HL-60 (cell line): ENCODE data around the gene GSPT2.

ENCODE experiments used
- DNase-seq, 2 experiments: peaks; one replicate each; pipeline ENCODE4 v3.0.0-alpha.2; 2010 to 2020; ENCODE audit warnings: low read depth in 1 of 2, low spot score in 1 of 2
- H3K27ac ChIP-seq: fragments of 250-450 bp; sonication (Bioruptor Pico); replicated peaks from 2 replicates; pipeline ENCODE4 v1.5.1; 2020; ENCODE audit warnings: mild to moderate bottlenecking, moderate library complexity
- H3K27me3 ChIP-seq: fragments of 250-450 bp; sonication (Bioruptor Pico); 2 replicates; pipeline ENCODE4 v1.5.1; 2021; ENCODE audit warnings: mild to moderate bottlenecking, moderate library complexity; ENCODE audit not compliant: insufficient read depth, poor library complexity, severe bottlenecking
- H3K4me3 ChIP-seq: replicated peaks from 2 replicates; pipeline ENCODE4 v1.5.1; 2011; ENCODE audit warnings: mild to moderate bottlenecking, control low read depth, low read length; ENCODE audit not compliant: insufficient read depth
- GABPA ChIP-seq: IDR thresholded peaks from 2 replicates; pipeline ENCODE4 v1.6.1; 2012; ENCODE audit warnings: low read depth
- POLR2AphosphoS5 ChIP-seq: IDR thresholded peaks from 2 replicates; pipeline ENCODE4 v1.6.1; 2012; ENCODE audit warnings: low read depth
- SPI1 ChIP-seq: IDR thresholded peaks from 2 replicates; pipeline ENCODE4 v1.6.1; 2012; ENCODE audit warnings: low read depth, mild to moderate bottlenecking, borderline replicate concordance
- TF ChIP-seq, protein P1 (sequence below): IDR thresholded peaks from one replicate; pipeline ENCODE4 v1.5.1; 2011; ENCODE audit warnings: low read length, control low read depth, inconsistent platforms; ENCODE audit not compliant: insufficient read depth
- TF ChIP-seq, protein P2 (sequence below): IDR thresholded peaks from 2 replicates; pipeline ENCODE4 v1.6.1; 2012; ENCODE audit warnings: low read depth; ENCODE audit not compliant: insufficient replicate concordance

GSPT2 gene

DNA sequence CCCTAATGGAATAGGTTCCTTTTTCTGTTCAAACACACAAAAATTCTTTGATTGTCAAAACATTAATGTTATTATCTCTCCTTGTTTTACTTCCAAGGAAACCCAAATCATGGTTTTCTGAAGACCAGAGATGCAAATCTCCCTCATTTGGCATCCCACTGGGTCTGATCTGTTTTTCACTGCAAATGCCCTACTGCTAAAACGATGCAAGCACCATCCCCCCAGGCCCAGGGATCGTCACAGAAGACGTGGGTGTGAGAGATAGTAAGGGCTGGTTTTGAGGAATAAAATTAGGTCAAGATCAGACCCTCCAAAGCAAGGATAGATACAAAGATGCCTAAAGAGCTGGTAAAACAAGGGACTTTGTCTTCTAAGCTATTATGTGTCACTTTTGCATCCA is 33.6 kb downstream of the GSPT2 start:
- H3K27me3 ChIP-seq, result peaks cover 6% of the 10 kb centered on the region
- no peak overlapping the region for H3K27ac ChIP-seq
- TF ChIP-seq, protein P1, sequence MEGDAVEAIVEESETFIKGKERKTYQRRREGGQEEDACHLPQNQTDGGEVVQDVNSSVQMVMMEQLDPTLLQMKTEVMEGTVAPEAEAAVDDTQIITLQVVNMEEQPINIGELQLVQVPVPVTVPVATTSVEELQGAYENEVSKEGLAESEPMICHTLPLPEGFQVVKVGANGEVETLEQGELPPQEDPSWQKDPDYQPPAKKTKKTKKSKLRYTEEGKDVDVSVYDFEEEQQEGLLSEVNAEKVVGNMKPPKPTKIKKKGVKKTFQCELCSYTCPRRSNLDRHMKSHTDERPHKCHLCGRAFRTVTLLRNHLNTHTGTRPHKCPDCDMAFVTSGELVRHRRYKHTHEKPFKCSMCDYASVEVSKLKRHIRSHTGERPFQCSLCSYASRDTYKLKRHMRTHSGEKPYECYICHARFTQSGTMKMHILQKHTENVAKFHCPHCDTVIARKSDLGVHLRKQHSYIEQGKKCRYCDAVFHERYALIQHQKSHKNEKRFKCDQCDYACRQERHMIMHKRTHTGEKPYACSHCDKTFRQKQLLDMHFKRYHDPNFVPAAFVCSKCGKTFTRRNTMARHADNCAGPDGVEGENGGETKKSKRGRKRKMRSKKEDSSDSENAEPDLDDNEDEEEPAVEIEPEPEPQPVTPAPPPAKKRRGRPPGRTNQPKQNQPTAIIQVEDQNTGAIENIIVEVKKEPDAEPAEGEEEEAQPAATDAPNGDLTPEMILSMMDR, result no peak
- TF ChIP-seq, protein P2, sequence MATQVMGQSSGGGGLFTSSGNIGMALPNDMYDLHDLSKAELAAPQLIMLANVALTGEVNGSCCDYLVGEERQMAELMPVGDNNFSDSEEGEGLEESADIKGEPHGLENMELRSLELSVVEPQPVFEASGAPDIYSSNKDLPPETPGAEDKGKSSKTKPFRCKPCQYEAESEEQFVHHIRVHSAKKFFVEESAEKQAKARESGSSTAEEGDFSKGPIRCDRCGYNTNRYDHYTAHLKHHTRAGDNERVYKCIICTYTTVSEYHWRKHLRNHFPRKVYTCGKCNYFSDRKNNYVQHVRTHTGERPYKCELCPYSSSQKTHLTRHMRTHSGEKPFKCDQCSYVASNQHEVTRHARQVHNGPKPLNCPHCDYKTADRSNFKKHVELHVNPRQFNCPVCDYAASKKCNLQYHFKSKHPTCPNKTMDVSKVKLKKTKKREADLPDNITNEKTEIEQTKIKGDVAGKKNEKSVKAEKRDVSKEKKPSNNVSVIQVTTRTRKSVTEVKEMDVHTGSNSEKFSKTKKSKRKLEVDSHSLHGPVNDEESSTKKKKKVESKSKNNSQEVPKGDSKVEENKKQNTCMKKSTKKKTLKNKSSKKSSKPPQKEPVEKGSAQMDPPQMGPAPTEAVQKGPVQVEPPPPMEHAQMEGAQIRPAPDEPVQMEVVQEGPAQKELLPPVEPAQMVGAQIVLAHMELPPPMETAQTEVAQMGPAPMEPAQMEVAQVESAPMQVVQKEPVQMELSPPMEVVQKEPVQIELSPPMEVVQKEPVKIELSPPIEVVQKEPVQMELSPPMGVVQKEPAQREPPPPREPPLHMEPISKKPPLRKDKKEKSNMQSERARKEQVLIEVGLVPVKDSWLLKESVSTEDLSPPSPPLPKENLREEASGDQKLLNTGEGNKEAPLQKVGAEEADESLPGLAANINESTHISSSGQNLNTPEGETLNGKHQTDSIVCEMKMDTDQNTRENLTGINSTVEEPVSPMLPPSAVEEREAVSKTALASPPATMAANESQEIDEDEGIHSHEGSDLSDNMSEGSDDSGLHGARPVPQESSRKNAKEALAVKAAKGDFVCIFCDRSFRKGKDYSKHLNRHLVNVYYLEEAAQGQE, result no peak
- TF ChIP-seq POLR2AphosphoS5 (no peak), SPI1 (no peak), GABPA (no peak)
- no peak for DNase-seq
- H3K4me3 ChIP-seq, result no peak overlapping the region

DNA sequence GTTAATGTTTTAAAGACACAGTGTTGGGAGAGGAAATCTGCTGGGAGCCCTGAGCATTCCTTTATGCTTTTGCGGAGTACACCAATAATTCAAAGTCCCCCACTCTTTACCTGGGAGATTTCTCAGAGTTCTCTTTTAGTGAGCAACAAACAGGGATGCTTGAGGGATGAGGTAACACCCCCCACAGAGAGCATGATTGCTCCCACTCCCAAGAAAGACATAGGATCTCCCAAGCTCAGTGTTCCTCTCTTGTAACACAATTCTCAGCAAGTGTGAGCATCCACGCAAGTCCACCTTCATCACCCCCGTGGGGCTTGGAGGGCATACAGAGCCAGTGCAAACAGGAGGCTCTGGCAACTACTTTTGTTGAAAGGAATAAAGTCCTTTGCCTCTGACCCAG is 36.1 kb downstream of the GSPT2 start:
- no peak overlapping the region for H3K4me3 ChIP-seq
- peaks cover 6% of the 10 kb centered on the region for H3K27me3 ChIP-seq
- DNase-seq, result no peak
- no peak overlapping the region for H3K27ac ChIP-seq
- TF ChIP-seq, protein P2, result no peak
- no peak for TF ChIP-seq SPI1
- no peak for TF ChIP-seq GABPA
- TF ChIP-seq, protein P1, result no peak
- TF ChIP-seq POLR2AphosphoS5, result no peak

DNA sequence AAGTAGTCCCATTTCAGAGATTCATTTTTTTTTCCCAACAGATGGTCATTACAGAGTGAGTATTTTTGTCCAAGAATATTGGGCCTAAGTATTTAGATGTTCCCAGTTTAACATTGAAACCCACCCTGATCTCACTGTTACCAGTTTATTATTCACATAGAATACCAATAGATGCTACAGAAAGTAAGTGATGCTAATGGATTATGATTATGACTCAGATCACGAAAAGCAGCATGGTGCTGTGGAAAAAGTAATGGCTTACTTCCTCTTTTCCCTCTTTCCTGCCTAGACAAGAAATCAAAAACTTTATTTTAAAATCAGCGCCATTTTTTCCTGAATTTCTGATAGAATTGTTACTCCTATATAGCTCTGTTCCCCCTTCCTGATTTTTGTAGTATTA is 51.9 kb downstream of the GSPT2 start:
- no peak for DNase-seq
- TF ChIP-seq POLR2AphosphoS5 (no peak), GABPA (no peak), SPI1 (no peak)
- TF ChIP-seq, protein P2, result no peak
- TF ChIP-seq, protein P1, result no peak
- no peak overlapping the region for H3K4me3 ChIP-seq
- H3K27me3 ChIP-seq, result no peaks in the 10 kb centered on the region
- H3K27ac ChIP-seq, result no peak overlapping the region
